ENCODE results near the gene HACL1. TPM values are rescaled to one million over a fixed set of nuclear protein-coding genes. Genes with fewer than 3 reads are reported as not detected.
A peak's percentile ranks its signal among the peaks of the same experiment; 100 is the strongest.

Gene HACL1
- total RNA-seq, 1 donor from 2014 or later = 28.4 TPM

DNA sequence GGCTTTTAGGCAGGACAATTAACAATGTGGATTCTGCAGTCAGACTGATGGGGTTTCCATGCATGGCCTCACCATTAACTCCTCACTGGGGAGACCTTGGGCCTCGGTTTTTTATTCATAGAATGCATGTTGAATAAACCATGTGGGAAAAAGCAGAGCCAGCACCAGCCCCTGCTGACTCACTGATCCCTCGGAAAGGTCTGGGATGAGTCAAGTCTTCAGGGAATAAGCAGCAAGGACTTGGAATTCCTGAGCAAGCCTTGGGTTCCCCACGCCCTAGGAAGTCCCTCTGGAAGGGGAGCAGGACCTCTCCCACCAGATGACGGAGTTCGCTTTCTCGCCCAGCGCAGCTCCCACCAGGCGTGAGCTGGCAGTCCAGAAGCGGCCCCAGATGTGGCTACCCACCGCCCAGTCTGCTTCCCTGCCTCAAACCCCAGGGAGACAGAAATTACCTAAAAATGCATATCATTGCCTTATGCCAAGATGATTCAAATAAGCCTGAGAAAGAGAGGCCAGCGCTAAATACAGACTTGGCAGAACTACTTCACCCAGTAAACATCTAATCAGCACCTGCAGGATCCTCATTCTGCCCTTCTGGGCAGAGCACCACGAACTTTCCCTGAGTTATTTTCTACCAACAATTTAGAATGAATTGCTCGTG, 45.6 kb upstream of the HACL1 start:
- peak overlapping the region; percentile 83 for H3K27ac Mint-ChIP-seq
- no peaks in the 10 kb centered on the region for H3K27me3 Mint-ChIP-seq
- H3K9me3 Mint-ChIP-seq = no peaks in the 10 kb centered on the region
- intact Hi-C loops (cut with micrococcal nuclease) = loop anchor here (1.0 to 5.0 kb wide), 5 partner anchors 11 to 212 kb away; no protein-coding TSS in a partner anchor
- ChIA-PET CTCF (interaction anchor here (1.3 kb wide), 1 partner anchor 16 kb away, joined by 5 read pairs; no protein-coding TSS in a partner anchor), POLR2A (interaction anchor here (1.1 to 1.2 kb wide), 2 partner anchors 21 to 46 kb away, joined by 3 to 4 read pairs; partner anchors contain the start of genes BTD and HACL1)
- peaks cover 16% of the 10 kb centered on the region for H3K36me3 Mint-ChIP-seq (ENCODE audit: low read depth)
- no peak for TF ChIP-seq CTCF (IDR thresholded peaks at IDR 0.05)
- ATAC-seq (ENCODE audit: low read depth) (peak; percentile 25), DNase-seq (no peak)
- H3K4me1 Mint-ChIP-seq = peaks cover 45% of the 10 kb centered on the region
- peak overlapping the region; percentile 68 for H3K4me3 Mint-ChIP-seq

DNA sequence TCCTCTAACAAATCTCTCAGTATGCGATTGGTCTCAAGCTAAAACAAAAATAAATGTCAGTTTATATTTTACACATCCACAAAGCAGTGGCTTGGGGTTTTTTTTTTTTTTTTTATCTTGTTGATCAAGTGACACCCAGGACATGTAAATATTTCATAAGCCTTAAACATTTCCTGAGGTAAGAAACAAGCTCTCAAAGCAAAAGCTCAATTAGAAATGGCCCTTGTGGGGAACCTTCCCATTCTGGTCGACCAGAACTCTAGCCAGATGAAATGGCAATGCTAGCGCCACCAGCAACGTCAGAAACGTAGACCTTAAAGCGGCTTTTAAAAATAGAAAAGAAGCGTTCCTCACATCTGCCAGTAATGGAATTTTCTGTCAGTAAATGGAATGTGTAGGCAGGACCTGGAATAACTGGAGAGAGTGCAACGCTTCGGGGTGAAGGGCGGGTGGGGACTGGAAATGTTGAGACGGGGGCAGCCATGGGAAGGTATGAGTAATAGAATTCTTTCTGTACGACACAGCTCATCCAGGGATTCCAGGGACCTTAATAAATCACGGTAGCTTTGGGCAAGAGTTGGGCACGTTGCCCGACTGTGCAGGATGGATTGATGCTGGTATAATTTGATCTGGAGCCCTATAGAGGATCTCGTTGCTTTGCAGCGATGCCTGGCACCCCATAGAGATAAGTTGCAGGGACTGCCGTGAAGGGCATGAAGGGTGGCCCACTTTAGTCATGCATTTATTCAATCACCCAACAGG, 44.6 kb upstream of the HACL1 start:
- ChIA-PET CTCF (interaction anchor here (0.6 kb wide), 1 partner anchor 15 kb away, joined by 4 read pairs; no protein-coding TSS in a partner anchor), POLR2A (interaction anchor here (0.7 kb wide), 1 partner anchor 68 kb away, joined by 7 read pairs; no protein-coding TSS in a partner anchor)
- ATAC-seq (ENCODE audit: low read depth) (no peak), DNase-seq (no peak)
- intact Hi-C loops (cut with micrococcal nuclease) = loop anchor here (5.0 kb wide), 1 partner anchor 161 kb away; no protein-coding TSS in a partner anchor
- no peak for TF ChIP-seq CTCF (IDR thresholded peaks at IDR 0.05)
- Mint-ChIP-seq H3K27ac (no peak overlapping the region), H3K27me3 (no peaks in the 10 kb centered on the region), H3K4me3 (no peak overlapping the region), H3K36me3 (ENCODE audit: low read depth) (peaks cover 22% of the 10 kb centered on the region), H3K9me3 (no peaks in the 10 kb centered on the region), H3K4me1 (peaks cover 45% of the 10 kb centered on the region)

- Mint-ChIP-seq H3K9me3 (no peaks in the 10 kb centered on the region), H3K36me3 (ENCODE audit: low read depth) (peaks cover 22% of the 10 kb centered on the region), H3K4me1 (peaks cover 40% of the 10 kb centered on the region), H3K27ac (no peak overlapping the region), H3K27me3 (no peaks in the 10 kb centered on the region), H3K4me3 (no peak overlapping the region)
- ChIA-PET CTCF (no interaction called here), POLR2A (interaction anchor here (0.7 kb wide), 1 partner anchor 68 kb away, joined by 7 read pairs; no protein-coding TSS in a partner anchor)
- DNase-seq (no peak), ATAC-seq (ENCODE audit: low read depth) (no peak)
- TF ChIP-seq CTCF (IDR thresholded peaks at IDR 0.05) = no peak
- intact Hi-C loops (cut with micrococcal nuclease) = loop anchor here (5.0 kb wide), 1 partner anchor 162 kb away; no protein-coding TSS in a partner anchor
Measured at GRCh38 chr3:15645246-15645645, 43.9 kb upstream of the HACL1 start.

DNA sequence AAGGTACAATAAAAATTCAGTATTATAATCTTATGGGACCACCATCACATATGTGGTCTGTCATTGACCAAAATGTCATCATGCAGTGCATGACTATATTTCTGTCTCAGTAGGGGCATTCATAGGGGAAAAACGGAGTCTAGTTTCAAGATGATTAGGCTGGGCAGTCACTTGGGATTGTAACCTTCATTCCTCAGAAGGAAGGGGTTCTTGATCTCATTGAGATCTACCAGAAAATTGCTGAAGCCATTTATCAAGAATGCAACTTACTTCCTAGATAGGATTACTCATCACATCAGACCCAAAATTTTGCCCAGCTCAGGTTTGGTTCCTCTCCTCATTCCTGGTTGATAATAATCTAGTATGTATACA, 37.5 kb upstream of the HACL1 start:
- H3K4me3 Mint-ChIP-seq = no peak overlapping the region
- DNase-seq = no peak
- no peak overlapping the region for H3K27ac Mint-ChIP-seq
- H3K36me3 Mint-ChIP-seq (ENCODE audit: low read depth) = peaks cover 14% of the 10 kb centered on the region
- intact Hi-C loops (cut with micrococcal nuclease) = loop anchor here (10.0 kb wide), 1 partner anchor 316 kb away; no protein-coding TSS in a partner anchor
- peaks cover 32% of the 10 kb centered on the region for H3K4me1 Mint-ChIP-seq
- CTCF ChIA-PET = no interaction called here
- no peaks in the 10 kb centered on the region for H3K27me3 Mint-ChIP-seq
- H3K9me3 Mint-ChIP-seq = no peaks in the 10 kb centered on the region
- POLR2A ChIA-PET = no interaction called here
- peak; percentile 19 for ATAC-seq (ENCODE audit: low read depth)
- no peak for TF ChIP-seq CTCF (IDR thresholded peaks at IDR 0.05)
